HL-60/S4 treated with retinoic acid at 250 ng/mL for 4 days and 3 days (cell line): ENCODE data around the gene RECQL5.

Experiments
- in situ Hi-C: fragments of 300-500 bp; cut with MboI; formaldehyde crosslinking; loops from 2 replicates; pipeline ENCODE4 v1.7.0; 2022; ENCODE audit warnings: low sequenced_read_pairs

RECQL5 gene

DNA sequence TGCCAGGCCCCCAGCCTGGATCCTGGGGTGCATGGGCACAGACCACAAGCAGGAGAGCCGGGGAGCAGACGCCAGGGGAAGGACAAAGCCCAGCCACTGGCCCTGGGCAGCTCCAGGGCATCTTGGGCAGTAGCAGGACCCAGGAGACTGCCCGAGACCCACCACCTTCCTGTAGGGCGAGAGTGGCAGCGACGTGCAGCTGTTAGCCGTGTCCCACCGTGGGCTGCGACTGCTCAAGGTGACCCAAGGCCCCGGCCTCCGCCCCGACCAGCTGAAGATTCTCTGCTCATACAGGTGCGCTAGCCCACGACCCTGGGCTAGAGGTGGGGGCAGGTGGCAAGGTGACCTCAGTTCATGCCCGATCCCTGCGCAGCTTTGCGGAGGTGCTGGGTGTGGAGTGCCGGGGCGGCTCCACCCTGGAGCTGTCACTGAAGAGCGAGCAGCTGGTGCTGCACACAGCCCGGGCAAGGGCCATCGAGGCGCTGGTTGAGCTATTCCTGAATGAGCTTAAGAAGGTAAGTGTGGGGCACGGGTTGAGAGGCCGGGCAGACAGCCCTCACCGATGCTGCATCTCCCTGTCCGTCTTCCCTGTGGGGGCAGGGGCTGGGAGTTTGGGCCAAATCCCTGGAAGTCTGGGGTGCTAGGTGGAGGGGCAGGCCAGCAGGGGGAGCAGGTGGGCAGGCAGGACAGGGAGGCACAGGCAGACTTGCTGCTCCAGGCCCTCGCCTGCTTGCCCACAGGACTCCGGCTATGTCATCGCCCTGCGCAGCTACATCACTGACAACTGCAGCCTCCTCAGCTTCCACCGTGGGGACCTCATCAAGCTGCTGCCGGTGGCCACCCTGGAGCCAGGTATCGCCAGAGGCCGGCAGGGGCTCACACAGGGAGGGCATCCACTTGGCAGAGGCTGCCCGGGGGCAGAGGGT is 47.2 kb downstream of the RECQL5 start:
- in situ Hi-C loops = no loop called here

DNA sequence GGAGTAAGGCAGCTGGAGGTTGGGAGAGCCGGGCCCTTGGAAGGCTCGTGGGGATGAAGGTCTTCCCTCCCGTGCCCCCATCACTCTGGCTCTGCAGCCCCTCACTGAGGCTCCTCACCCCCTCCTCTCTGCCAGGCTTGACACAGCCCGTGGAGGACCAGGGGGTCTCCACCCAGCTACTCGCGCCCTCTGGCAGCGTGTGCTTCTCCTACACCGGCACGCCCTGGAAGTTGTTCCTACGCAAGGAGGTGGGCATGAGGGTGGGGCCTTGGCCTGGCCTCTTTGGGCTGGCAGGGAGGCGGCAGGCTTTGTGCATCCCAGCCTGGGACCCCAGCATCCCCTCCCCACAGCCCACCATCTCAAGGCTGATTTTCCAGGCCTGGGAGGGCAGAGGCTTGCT is 49.3 kb downstream of the RECQL5 start:
- in situ Hi-C loops = no loop called here

DNA sequence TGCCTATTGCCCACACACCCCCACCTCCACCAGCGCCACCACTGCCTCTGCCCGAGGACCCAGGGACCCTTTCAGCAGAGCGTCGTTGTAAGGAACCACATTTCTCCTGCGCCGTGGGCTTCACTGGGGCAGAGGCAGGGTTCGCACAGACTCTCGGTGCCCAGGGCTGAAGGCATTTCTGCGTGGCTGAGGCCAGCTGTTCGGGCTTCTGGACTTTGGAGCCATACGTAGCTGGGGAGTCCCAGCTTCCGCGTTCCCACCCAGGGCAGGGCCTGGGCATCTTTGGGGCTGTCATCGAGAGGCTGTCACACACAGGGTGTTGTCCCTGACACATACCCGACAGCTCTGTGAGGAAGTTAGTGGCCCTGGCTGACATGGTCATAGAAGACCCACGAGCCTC is 49.7 kb downstream of the RECQL5 start:
- in situ Hi-C loops = no loop called here

DNA sequence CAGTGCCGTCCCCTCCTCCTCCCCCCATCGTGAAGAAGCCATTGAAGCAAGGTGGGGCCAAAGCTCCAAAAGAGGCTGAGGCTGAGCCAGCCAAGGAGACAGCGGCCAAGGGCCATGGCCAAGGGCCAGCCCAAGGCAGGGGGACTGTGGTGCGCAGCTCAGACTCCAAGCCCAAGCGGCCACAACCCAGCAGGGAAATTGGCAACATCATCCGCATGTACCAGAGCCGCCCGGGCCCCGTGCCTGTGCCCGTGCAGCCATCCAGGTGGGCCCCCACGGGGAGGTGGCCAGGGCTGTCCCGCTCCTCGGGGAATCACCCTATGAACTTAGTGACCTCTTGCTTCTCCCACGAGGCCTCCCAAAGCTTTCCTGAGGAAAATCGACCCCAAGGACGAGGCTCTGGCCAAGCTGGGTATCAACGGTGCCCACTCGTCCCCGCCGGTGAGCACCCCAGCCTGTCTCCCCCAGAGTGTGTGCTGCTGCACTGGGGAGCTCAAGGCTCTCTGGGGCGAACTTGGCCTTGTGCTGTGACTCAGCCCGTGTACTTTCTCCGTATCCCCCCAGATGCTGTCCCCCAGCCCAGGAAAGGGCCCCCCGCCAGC is 50.3 kb downstream of the RECQL5 start:
- in situ Hi-C loops = no loop called here

DNA sequence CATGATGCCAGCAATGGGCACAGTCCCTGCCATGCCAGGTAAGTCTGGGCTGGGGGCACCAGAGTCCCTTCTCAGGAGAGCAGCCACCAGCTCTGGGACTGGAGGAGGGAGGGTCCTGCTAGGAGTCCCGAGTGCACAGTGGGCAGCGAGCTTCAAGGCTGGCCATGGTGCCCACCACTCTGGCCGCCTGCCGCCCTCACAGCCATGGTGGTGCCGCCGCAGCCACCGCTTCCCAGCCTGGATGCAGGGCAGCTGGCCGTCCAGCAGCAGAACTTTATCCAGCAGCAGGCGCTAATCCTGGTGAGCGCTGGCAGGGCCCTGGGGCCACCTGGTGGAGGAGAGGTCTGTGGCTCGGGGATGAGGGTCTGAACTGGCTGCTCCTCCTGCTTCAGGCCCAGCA is 51.7 kb downstream of the RECQL5 start:
- in situ Hi-C loops = no loop called here

DNA sequence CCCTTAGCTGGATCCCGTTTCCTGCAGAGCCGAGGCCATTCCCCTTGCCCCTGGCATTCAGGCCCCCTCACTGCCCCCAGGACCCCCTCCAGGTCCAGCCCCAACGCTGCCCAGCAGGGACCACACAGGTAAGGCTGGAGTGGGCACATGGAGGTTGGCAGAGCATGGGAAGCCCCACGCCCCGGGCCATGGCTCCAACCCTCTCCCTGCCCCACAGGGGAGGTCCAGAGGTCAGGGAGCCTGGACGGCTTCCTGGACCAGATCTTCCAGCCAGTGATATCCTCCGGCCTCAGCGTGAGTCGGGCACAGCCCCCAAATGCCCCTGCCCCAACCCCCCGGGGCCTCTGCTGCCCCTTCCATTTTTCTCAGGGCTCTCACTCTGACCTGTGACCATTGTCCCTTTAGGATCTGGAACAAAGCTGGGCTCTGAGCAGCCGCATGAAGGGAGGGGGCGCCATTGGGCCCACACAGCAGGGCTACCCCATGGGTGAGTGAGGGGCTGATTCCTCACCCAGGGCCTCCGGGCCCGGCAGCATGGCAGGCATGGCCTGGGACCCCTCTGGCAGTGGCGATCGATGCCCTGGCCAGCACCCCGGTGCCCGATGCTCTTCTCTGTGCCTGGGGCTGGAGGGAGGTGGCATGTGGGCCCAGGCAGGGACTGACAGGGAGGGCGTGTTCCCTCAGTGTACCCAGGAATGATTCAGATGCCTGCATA is 52.2 kb downstream of the RECQL5 start:
- in situ Hi-C loops = no loop called here

DNA sequence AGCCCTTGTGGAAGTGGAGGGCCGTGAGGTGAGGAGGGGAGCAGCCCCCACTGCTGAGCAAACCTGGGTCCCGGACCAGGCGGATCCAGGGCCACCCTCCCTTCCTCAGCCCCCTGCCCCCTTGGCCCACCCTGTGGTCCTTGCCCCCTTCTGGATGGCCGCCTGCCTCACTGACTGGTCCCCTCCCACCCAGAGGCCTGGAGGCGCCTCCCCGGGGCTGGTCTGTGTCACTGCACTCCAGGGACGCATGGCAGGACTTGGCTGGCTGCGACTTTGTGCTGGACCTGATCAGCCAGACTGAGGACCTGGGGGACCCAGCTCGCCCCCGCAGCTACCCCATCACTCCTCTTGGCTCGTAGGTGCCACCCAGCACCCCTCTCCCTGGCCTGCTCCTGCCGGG is 52.9 kb downstream of the RECQL5 start:
- in situ Hi-C loops = no loop called here

DNA sequence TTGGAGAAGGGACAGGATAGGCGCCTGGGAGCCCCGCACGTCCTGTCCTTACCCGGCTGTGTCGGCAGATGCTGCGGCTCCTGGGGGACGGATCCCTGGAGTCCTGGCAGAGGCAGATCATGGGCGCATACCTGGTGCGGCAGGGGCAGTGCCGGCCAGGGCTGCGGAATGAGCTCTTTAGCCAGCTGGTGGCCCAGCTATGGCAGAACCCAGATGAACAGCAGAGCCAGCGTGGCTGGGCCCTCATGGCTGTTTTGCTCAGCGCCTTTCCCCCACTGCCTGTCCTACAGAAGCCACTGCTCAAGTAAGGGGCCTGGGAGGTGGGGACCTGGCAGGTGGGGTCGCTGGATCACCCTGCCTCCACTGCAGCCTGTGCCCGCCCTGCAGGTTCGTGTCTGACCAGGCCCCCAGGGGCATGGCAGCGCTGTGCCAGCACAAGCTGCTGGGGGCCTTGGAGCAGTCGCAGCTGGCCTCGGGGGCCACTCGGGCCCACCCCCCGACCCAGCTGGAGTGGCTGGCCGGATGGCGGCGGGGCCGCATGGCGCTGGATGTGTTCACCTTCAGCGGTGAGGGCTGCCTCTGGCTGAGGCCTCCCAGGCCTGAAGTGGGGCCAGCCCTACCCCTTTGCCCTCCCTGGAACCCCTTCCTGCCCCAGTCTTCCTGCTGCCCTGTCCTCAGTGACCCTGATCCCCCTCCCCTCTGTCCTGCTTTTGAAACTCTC is 53.9 kb downstream of the RECQL5 start:
- in situ Hi-C loops = no loop called here

DNA sequence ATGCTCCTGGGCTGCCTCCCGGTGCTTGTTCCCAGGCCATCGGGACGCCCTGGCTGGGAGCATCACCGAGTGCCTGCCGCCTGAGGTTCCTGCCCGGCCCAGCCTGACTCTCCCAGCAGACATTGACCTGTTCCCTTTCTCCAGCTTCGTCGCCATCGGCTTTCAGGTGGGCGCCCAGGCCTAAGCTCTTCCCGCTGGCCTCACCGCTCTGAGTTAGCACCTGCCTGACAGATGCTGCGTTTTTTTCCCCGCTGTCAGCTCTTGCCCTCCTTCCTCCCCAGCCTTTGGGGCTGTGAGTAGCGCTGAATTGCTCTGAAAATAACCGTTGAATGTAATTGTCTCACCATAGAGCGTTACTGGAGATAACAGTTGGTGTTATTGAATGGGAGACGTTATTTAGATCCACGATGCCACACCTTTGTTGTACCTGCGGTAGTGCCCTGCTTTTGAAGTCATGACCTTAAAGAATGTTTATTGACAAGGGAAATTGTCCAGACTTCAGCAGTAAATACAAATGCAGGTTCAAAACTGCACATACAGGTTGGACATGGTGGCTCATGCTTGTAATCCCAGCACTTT is 55.0 kb downstream of the RECQL5 start:
- in situ Hi-C loops = no loop called here

DNA sequence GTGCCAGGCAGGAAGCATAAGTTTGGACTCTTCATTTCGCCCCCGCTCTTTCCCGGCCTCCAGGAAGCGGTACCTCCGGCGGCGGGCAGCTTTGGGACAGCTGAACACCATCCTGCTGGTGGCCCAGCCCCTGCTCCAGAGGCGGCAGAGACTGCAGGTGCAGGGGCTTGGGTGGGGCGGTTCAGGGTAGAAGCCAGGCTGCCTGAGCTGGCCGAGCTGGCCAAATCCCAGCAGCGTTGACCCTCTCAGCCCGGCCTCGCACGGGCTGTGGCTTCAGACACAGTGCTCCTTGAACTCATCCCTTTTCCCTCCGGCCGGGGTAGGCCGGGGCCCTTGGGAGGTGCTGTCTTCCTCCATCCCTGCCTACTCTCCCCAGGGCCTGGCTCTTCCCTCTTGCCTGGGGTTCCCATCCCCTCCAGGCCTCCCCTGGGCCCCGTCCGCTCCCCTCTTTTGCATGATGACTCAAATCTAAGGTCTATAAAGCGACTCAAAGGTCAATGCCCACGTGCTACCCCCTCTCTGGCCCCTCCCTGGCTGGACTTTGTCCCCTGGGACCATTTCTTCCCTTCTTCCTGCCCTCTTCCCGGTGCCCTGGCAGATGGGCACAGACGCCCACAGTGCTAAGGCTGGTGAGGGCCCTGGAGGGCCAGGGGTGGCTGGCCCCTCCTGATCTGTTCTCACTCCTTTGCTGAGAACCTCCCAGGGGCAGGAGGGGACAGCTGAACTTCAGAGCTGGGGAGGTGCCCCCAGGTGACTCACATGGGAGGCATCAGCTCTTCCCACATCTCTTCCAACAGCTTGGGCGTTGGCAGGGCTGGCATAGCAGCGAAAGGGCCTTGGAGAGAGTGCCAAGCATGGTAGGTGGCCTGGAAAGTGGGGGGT is 56.6 kb downstream of the RECQL5 start:
- in situ Hi-C loops = no loop called here

DNA sequence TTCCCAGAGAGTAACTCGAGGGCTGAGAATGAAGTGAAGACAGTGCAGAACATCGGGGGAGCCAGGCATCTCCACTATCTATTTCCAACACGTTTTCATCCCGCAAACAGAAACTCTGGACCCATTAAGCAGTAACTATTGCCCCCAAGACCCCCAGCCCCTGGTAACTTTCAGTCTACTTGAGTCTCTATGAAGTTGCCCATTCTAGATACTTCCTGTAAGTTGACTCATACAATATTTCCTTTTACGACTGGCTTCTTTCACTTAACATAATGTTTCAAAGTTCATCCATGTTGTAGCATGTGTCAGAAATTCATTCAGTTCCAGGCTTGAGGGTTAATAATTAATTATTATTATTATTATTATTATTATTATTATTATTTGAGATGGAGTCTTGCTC is 59.9 kb downstream of the RECQL5 start:
- in situ Hi-C loops = no loop called here

DNA sequence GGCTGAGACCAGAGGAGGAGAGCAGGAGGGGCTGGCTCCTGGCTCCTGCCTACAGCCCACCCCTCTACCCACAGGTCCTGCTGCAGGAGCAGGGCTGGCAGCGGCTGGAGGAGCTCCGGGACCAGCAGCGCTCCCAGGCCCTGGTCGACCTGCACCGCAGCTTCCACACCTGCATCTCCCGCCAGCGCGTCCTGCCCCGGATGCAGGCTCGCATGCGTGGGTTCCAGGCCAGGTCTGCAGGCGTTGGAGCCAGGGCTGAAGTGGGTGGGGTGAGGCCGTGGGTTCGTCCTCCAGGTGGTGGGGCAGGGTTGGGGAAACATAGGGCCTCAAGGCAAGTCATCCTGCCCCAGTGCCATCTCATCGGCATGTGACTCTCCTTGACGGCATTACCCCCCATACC is 61.2 kb downstream of the RECQL5 start:
- in situ Hi-C loops = no loop called here

DNA sequence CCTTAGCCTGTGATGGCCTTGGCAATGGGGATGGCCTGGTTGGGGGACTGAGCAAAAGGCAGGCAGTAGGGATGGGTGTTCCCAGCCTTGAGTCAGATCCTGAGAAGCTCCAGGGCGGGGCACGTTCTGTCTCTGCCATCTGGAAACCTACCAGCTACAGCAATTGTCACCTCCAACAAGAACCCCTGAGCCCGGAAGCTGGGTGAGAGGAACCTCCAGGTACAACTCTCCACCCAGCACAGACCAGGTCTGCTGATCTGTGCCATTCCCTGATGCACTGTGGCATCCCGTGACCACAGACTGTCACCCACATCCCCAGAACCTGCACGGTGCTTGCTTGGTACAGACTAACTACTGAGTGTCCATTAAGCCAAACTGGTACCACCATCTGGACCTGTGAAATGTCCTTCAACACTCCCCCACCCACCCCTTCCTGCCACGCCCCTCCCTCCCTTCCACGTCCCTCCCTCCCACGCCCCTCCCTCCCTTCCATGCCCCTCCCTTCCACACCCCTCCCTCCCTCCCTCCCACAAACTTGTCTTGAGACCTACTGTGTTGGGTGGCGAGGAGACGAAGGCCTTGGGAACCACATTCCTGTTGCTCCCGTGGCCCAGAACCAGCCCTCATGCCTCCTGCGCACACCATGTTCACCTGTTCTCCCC is 62.8 kb downstream of the RECQL5 start:
- in situ Hi-C loops = no loop called here

DNA sequence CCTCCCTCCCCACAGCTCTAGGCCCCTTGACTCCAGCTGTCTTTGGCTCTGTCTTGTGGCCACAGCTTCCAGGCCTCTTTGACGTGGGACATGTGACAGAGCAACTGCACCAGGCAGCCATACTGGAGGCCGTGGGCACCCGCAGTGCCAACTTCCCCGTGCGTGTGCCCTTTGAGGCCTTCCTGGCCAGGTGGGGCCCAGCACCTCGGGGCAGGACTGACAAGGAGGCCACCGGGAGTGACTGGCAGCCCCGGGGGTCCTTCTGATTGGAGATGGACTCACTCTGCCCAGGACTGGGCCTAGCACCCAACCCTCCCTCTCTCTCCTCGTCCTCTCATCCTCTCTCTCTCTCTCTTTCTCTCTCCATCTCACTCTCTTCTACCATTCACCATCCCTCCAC is 63.8 kb downstream of the RECQL5 start:
- in situ Hi-C loops = no loop called here

DNA sequence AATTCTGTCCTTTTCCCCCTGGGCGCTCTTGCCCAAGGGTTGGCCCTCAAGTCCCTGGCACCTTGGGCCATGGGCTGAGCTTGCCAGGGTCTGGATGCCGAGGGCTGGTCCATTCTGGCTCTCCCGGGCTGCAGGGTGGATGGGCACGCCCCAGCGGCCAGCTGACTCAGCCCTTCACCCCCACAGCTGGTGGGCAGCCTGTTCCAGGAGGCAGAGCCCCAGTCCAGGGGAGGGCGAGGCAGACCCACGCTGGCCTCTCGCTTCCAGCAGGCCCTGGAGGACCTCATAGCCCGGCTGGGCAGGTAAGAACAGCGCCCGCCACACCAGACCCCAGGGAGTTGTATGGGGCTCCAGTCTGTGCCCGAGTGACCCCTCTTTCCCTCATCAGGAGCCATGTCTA is 64.3 kb downstream of the RECQL5 start:
- in situ Hi-C loops = no loop called here

DNA sequence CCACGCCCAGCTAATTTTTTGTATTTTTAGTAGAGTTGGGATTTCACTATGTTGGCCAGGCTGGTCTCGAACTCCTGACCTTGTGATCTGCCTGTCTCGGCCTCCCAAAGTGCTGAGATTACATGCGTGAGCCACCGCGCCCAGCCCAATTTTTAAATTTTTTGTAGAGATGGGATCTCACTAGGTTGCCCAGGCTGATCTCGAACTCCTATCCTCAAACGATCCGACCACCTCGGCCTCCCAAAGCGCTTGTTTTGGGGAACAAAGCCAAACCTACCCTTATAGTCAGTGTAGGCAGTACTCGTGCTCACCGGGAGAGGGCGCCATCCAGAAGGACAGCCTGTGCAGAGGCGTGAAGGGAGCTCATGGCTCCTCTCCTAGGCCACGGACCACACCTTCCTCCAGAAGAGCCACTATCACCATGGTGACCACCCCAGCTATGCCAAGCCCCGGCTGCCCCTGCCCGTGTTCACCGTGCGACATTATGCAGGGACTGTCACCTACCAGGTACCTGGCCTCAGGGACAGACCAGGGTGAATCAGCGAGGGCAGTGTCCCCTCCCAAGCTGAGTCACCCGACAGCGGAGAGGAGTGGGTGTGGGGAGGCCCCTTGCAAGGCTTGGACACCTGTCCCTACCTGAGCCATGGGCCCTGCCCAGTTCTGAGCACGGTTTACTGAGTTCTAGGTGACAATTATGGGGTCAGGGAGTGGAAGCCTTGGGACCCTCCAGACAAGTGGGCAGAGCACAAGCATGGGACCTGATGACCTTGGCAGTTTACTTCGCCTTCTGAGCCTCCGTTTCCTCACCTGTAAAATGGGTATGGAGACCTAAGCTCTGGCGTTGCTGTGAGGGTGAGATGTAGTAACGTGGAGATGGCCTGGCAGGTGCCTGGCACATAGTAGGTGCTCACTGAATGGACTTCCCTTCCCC is 65.6 kb downstream of the RECQL5 start:
- in situ Hi-C loops = no loop called here

DNA sequence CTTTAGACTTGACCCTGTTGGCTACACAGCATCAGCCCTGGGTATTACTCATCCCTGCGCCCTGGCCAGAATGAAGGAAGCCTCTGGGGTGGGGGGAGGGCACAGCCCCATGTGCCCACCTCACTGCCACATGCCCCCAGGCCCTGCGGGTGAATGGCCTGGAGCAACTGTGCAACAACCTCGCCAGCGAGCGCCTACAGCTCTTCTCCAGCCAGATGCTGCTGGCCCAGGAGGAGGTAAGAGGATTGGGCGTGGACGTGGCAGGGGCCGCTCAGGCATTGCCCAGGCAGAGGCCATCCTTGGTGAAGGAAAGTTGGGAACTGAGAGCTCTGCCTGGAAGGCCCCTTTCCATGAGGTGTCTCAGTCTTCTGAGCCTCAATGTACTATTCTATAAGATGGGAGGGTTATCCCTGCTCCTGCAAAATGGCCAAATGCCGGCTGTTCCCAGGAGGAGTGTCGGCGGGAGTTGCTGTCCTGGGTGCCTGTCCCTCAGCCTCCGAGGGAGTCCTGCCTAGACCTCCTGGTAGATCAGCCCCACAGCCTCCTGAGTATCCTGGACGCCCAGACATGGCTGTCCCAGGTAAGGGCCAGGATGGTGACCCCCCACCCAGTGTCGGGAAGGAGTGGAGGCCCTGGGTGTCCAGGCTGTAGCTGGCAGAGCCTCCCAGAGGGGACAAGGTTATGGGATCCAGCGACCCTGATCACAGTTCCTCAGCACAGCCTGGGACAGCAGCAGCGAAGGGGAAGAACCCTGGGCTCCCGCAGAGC is 70.5 kb downstream of the RECQL5 start:
- in situ Hi-C loops = no loop called here

DNA sequence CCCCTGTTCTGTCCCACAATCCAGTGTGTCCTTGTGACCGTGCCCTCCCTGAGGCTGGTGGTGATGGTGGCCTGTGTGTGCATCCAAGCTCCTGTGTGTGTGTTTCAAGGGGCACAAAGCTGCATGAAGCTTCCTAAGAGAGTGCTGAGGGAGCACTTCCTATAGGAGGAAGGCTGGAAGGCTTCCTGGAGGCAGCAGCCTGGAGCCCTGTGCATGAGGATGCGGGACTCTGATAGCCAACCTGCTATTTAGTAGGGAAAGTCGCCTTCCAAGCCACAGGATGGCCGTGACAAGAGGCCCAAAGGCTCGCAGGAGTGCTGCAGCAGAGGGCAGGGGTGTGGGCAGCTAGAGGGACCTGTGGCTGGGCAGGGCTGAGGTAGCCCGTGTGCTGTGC is 71.0 kb downstream of the RECQL5 start:
- in situ Hi-C loops = no loop called here
